ENCODE results near the gene SDCCAG8.

The SDCCAG8 gene

GRCh38 chr1:243390162-243390791 lies 134.4 kb downstream of the SDCCAG8 start:
- no peak for DNase-seq (ENCODE audit: low read depth)

GRCh38 chr1:243391355-243391754 lies 135.5 kb downstream of the SDCCAG8 start:
- no peak for DNase-seq (ENCODE audit: low read depth)

GRCh38 chr1:243393096-243393495 lies 137.3 kb downstream of the SDCCAG8 start:
- no peak for DNase-seq (ENCODE audit: low read depth)

GRCh38 chr1:243394066-243394465 lies 138.2 kb downstream of the SDCCAG8 start:
- no peak for DNase-seq (ENCODE audit: low read depth)

GRCh38 chr1:243394601-243395464 lies 139.0 kb downstream of the SDCCAG8 start:
- DNase-seq (ENCODE audit: low read depth) = no peak

GRCh38 chr1:243396424-243396823 lies 140.6 kb downstream of the SDCCAG8 start:
- no peak for DNase-seq (ENCODE audit: low read depth)

GRCh38 chr1:243396876-243397275 lies 141.0 kb downstream of the SDCCAG8 start:
- DNase-seq (ENCODE audit: low read depth) = no peak

- no peak for DNase-seq (ENCODE audit: low read depth)
Measured at GRCh38 chr1:243397613-243398321, 141.9 kb downstream of the SDCCAG8 start.

GRCh38 chr1:243399561-243400155 lies 143.8 kb downstream of the SDCCAG8 start:
- DNase-seq (ENCODE audit: low read depth) = no peak

GRCh38 chr1:243402868-243403267 lies 147.0 kb downstream of the SDCCAG8 start:
- no peak for DNase-seq (ENCODE audit: low read depth)

- no peak for DNase-seq (ENCODE audit: low read depth)
Measured at GRCh38 chr1:243406424-243406823, 150.6 kb downstream of the SDCCAG8 start.

GRCh38 chr1:243407284-243408018 lies 151.6 kb downstream of the SDCCAG8 start:
- peak; percentile 86 for DNase-seq (ENCODE audit: low read depth)

- no peak for DNase-seq (ENCODE audit: low read depth)
Measured at GRCh38 chr1:243408479-243408878, 152.6 kb downstream of the SDCCAG8 start.

- peak; percentile 12 for DNase-seq (ENCODE audit: low read depth)
Measured at GRCh38 chr1:243409284-243409683, 153.4 kb downstream of the SDCCAG8 start.

- DNase-seq (ENCODE audit: low read depth) = no peak
Measured at GRCh38 chr1:243411472-243411871, 155.6 kb downstream of the SDCCAG8 start.

GRCh38 chr1:243413431-243414151 lies 157.8 kb downstream of the SDCCAG8 start:
- DNase-seq (ENCODE audit: low read depth) = no peak

- no peak for DNase-seq (ENCODE audit: low read depth)
Measured at GRCh38 chr1:243414152-243414494, 158.3 kb downstream of the SDCCAG8 start.

GRCh38 chr1:243415663-243416408 lies 160.0 kb downstream of the SDCCAG8 start:
- no peak for DNase-seq (ENCODE audit: low read depth)

GRCh38 chr1:243416495-243416894 lies 160.7 kb downstream of the SDCCAG8 start:
- DNase-seq (ENCODE audit: low read depth) = no peak

Data from EH (cell line).